Right ventricle myocardium inferior (tissue), 1 donor: ENCODE data around the gene HIGD2B. TPM values are rescaled to one million over a fixed set of nuclear protein-coding genes. Genes with fewer than 3 reads are reported as not detected.
"Not testable (repeated sequence)": the region's sequence is repeated elsewhere in the genome, so short reads cannot be mapped to it uniquely, and the experiment has no call there.

Experiments
- ATAC-seq: fragments of 200-7000 bp; cut with Tn5 transposase; one replicate; pipeline ENCODE4 v1.9.1; 2020; ENCODE audit warnings: mild to moderate bottlenecking, moderate library complexity
- DNase-seq: peaks from one replicate; pipeline ENCODE4 v3.0.0; 2021; ENCODE audit errors: missing footprints
- intact Hi-C: fragments of 100-400 bp; cut with DNase I; formaldehyde crosslinking; loops from one replicate; pipeline ENCODE4 v1.11.0; 2022
- long read RNA-seq: library from polyadenylated mRNA; unstranded; transcript quantifications from one replicate; pipeline ENCODE4 v2.0.0, GENCODE V29; 2021
- total RNA-seq: library from RNA; stranded (reverse); fragmentation: NEBNext Ultra II Directional; extraction: Animal tissue kit (Norgen Biotek cat#: 25700); gene quantifications from one replicate; pipeline ENCODE4 v1.2.1, GENCODE V29; 2021
- donor health status: DM: no; HTN: yes; CAD: no; lungs with severe emphysema.

Gene HIGD2B
- total RNA-seq: not detected
- long read RNA-seq: 0 reads

GRCh38 chr15:72685925-72686794 lies at the start of gene HIGD2B, which contains the start of gene BBS4:
HIGD2B (minus strand) TSS chr15:72686182; CDS start chr15:72676374, 9,808 bp downstream.
BBS4 (plus strand) TSS chr15:72686207; CDS start chr15:72686228, 21 bp downstream.
- peak; percentile 98 for ATAC-seq
- intact Hi-C loops: no loop called here

GRCh38 chr15:72735111-72735510 lies 49.1 kb upstream of the HIGD2B start:
- no peak for ATAC-seq
- DNase-seq: no peak
- intact Hi-C loops: no loop called here

More at GRCh38 chr15:72685925-72686794, at the start of gene HIGD2B, which contains the start of gene BBS4:
- peak; percentile 94 for DNase-seq

- no peak for DNase-seq
Observed at GRCh38 chr15:72733941-72734738, 48.2 kb upstream of the HIGD2B start.

GRCh38 chr15:72732516-72732915 lies 46.5 kb upstream of the HIGD2B start:
- no peak for ATAC-seq
- intact Hi-C loops: no loop called here
- DNase-seq: no peak

More at GRCh38 chr15:72733941-72734738, 48.2 kb upstream of the HIGD2B start:
- intact Hi-C loops: no loop called here
- no peak for ATAC-seq

GRCh38 chr15:72732086-72732485 lies 46.1 kb upstream of the HIGD2B start:
- intact Hi-C loops: no loop called here
- ATAC-seq: no peak

GRCh38 chr15:72728821-72729220 lies 42.8 kb upstream of the HIGD2B start:
- DNase-seq (no peak), ATAC-seq (no peak)
- intact Hi-C loops: loop anchor here (10.0 kb wide), 1 partner anchor 546 kb away; no protein-coding TSS in a partner anchor

More at GRCh38 chr15:72732086-72732485, 46.1 kb upstream of the HIGD2B start:
- DNase-seq: no peak

- ATAC-seq, DNase-seq: not testable (repeated sequence)
- intact Hi-C loops: loop anchor here (10.0 kb wide), 1 partner anchor 547 kb away; no protein-coding TSS in a partner anchor
Observed at GRCh38 chr15:72728249-72728648, 42.3 kb upstream of the HIGD2B start.

GRCh38 chr15:72727154-72727553 lies 41.2 kb upstream of the HIGD2B start:
- intact Hi-C loops: loop anchor here (10.0 kb wide), 1 partner anchor 548 kb away; no protein-coding TSS in a partner anchor
- no peak for DNase-seq
- no peak for ATAC-seq

GRCh38 chr15:72725851-72726250 lies 39.9 kb upstream of the HIGD2B start:
- not testable (repeated sequence) for DNase-seq, ATAC-seq
- intact Hi-C loops: loop anchor here (10.0 kb wide), 1 partner anchor 549 kb away; no protein-coding TSS in a partner anchor

- intact Hi-C loops: loop anchor here (10.0 kb wide), 1 partner anchor 549 kb away; no protein-coding TSS in a partner anchor
- no peak for ATAC-seq
Observed at GRCh38 chr15:72725446-72725845, 39.5 kb upstream of the HIGD2B start.

GRCh38 chr15:72724028-72724427 lies 38.0 kb upstream of the HIGD2B start:
- DNase-seq: no peak
- ATAC-seq: no peak
- intact Hi-C loops: loop anchor here (5.0 to 10.0 kb wide), 2 partner anchors 358 to 551 kb away; no protein-coding TSS in a partner anchor

More at GRCh38 chr15:72725446-72725845, 39.5 kb upstream of the HIGD2B start:
- no peak for DNase-seq

GRCh38 chr15:72722071-72722696 lies 36.2 kb upstream of the HIGD2B start:
- ATAC-seq (peak; percentile 39), DNase-seq (no peak)
- intact Hi-C loops: loop anchor here (5.0 to 10.0 kb wide), 2 partner anchors 360 to 553 kb away; no protein-coding TSS in a partner anchor

- intact Hi-C loops, DNase-seq, ATAC-seq: not testable (repeated sequence)
Observed at GRCh38 chr15:72708551-72709303, 22.7 kb upstream of the HIGD2B start.

GRCh38 chr15:72706266-72706665 lies 20.3 kb upstream of the HIGD2B start:
- DNase-seq: no peak
- ATAC-seq: no peak
- intact Hi-C loops: no loop called here

- DNase-seq (no peak), ATAC-seq (no peak)
Observed at GRCh38 chr15:72700076-72700475, 14.1 kb upstream of the HIGD2B start.

GRCh38 chr15:72698938-72699337 lies 13.0 kb upstream of the HIGD2B start:
- ATAC-seq: no peak
- DNase-seq: no peak
- intact Hi-C loops: no loop called here

More at GRCh38 chr15:72700076-72700475, 14.1 kb upstream of the HIGD2B start:
- intact Hi-C loops: no loop called here

GRCh38 chr15:72690938-72691337 lies 5.0 kb upstream of the HIGD2B start:
- DNase-seq: no peak
- intact Hi-C loops: no loop called here
- ATAC-seq: no peak

GRCh38 chr15:72688697-72689096 lies 2.7 kb upstream of the HIGD2B start:
- intact Hi-C loops: no loop called here
- DNase-seq (no peak), ATAC-seq (no peak)
